ENCODE results near the gene UBA52. TPM values are rescaled to one million over a fixed set of nuclear protein-coding genes. Genes with fewer than 3 reads are reported as not detected.
"Not testable (repeated sequence)": the region's sequence is repeated elsewhere in the genome, so short reads cannot be mapped to it uniquely, and the experiment has no call there.

The UBA52 gene
- 1,475 and 1,684 TPM in 2 replicates for total RNA-seq (2014; rRNA removed; shearing (Covaris generic))
- polyA plus RNA-seq (2015; cell fraction: cytosol; rRNA removed), result 1,368 and 1,574 TPM in 2 replicates
- polyA plus RNA-seq (2015; cell fraction: nucleus; rRNA removed), result 561 and 611 TPM in 2 replicates

DNA sequence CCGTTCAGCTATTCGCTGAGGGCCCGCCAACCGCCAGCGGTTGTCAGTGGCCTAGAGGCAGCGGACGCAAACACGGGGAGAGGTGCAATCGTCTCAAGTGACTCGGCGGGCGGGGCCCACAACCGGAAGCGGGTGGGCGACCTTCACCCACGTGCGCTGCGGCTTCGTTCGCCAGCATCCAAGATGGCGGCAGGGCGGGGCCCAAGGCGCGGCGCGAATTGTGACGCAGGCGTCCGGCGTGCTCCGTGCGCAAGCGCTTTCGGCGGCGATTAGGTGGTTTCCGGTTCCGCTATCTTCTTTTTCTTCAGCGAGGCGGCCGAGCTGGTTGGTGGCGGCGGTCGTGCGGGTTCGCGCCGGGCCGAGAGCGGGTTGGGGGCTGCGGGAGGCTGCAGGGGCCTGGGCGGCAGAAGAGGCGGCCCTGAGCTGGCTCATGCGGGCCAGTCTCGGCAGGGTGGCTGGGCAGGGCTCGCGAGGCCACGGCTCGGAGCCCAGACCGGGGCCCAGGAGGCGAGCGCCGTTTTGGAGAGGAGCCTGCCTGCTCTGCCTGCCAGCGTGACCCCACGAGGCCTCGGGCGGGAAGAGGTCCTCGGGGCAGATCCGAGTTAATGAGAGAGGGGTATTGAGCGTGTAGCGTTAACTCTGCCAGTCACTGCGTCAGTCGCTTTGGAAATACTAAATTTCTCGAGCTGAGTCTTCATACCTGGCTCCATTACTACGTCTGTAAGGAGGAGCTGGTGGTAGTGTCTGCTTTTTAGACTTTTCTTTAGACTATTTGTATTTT is at the start of gene UBA52:
TSS of gene UBA52 (plus strand) at position 294 of the 781 bp plus-strand sequence. CDS start 1,444 bp downstream, outside the sequence.
- peak; percentile 97 for DNase-seq (ENCODE audit: low read depth)

DNA sequence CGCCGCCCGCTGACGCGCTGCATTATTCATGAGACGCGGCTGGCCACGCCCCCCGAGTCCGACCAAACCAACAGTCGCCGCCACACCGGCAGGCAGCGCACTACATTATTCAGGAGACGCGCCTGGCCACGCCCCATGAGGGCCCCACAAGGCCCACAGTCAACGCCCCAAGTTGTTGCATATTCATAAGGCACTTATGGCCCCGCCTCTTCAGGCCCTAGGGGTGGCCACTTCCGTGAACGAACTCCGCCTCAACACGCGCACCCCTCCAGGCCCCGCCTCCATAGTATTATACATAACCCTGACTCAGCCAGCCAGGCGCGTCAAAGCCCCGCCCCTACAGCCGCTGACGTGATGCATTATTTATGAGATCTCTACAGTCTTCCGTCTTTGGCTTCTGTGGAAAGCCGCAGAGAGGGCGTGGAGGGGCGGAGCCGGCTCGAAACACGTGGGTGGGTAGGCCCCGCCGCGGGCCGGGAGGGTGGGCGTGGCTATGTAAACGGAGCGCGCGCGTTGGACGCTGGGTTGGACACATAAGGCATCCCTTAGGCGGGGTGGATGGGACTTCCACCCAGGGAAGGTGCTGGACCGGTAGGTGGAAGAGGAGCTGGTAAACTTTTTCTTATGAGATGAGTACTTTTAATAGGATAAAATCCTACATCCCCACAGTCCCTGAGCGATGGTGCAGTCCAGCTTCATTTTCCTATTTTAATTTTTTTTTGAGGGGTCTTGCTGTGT is 49.4 kb upstream of the UBA52 start:
- peak; percentile 100 for DNase-seq (ENCODE audit: low read depth)

DNA sequence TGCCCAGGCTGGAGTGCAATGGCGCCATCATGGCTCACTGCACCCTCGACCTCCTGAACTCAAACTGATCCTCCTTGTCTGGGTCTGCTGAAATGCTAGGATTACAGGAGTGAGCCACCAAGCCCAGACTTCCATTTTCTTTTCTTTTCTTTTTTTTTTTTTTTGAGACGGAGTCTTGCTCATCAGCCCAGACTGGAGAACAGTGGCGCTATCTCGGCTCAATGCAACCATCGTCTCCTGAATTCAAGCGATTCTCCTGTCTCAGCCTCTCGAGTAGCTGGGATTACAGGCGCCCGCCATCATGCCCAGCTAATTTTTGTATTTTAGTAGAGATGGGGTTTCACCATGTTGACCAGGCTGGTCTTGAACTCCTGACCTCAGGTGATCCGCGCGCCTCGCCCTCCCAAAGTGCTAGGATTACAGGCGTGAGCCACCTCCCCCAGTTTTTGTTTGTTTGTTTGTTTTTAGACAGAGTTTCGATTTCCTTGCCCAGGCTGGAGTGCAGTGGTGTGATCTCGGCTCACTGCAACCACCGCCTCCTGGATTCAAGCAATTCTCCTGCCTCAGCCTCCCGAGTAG is 48.7 kb upstream of the UBA52 start:
- DNase-seq (ENCODE audit: low read depth), result not testable (repeated sequence)

DNA sequence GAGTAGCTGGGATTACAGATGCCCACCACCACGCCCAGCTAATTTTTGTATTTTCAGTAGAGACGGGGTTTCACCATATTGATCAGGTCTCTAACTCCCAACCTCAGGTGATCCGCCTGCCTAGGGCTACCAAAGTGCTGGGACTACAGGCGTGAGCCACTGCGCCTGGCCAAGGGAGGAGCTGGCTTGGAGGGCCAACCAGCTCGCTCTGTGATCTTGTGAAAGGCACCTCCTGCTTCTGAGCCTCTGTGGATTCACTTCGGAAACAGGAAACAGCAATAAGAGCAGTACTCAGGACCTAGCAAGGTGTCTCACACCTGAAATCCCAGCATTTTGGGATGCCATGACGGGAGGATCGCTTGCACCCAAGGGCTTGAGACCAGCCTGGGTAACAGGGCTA is 47.8 kb upstream of the UBA52 start:
- no peak for DNase-seq (ENCODE audit: low read depth)

DNA sequence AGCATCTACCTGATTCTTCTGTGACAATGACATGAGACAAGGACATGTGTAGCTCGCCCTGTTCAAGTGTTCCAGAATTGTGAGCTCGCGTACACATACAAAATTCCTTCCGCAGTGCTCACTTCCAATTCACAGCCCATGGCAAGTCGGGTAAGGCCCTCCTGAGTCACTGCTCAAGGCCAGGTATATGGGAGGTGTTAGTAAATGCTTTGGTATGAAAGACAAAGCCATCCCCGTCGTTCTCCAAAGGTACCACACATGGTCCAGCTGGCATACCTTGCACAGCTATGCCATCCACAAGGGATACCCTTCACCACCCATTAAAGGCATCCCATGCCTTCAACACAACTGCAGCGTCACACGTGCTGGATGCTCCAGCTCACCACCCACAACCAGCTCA is 45.3 kb upstream of the UBA52 start:
- no peak for DNase-seq (ENCODE audit: low read depth)

DNA sequence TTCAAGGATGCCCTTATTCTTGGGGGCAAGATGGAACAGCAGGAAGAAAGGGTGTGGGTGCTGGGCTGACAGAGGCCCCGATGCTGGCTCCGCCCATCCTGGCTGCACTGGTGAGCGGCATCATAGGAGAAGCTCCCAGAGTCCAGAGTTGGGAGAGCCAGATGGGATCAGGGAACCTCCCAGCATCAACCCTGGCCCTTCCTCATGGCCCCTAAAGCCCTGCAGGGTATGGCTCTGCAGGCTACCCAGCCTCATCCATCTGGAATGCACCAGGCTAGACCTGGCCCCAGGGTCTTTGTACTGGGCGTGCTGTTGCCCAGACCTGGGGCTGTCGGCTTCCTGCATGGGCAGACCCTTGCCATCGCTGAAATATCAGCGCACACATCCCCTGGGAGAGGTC is 41.9 kb upstream of the UBA52 start:
- DNase-seq (ENCODE audit: low read depth), result no peak

DNA sequence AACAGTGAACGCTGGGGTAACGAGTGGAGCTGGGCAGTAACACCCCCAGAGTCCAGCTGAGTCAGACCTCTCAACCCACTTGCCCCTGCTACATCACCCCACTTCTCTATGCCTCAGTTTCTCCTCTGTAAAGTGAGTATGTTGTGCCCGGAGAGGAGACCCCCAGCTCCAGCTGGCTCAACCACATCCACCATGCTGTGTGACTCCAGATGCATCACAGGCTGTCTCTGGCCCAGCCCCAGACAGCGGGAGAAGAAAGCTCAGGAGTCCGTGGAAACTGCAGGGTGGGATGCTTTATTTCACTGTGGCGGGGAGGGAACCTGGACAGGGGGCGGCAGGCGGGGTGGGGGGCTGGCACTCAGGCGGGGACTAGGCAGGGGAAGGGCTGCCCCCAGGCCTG is 40.2 kb upstream of the UBA52 start:
- no peak for DNase-seq (ENCODE audit: low read depth)

DNA sequence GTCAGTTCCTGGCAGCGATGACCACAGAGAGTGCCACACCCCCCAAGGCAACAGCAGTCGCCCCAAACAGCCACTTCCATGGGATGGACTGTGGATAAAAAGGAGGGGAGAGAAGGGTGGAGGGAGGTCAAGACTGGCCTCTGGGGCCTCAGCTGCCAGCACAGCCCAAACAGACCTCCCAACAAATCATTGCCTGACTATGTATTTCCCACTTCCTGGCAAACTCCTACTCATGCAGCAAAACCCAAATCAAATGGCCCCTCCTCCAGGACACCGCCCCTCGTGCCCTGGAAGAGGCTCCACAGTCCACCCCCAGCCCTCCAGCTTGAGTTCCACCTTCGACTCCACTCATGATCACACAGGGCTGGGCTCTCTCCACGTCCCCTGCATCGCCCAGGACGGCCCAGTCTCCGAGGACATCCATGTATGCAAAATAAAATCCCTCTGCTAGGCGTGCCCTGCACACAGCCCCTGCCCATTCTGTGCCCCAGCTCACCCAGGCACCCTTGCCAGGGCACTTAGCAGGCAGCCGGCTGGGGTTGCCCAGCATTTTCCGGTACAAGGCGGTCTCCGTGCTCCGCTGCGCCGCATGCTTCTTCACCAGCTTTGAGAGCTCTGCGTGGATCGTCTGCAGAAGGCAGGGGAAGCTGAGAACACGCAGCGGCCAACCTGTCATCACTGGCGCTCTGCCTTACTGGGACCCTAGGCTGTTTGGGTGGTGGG is 39.3 kb upstream of the UBA52 start:
- no peak for DNase-seq (ENCODE audit: low read depth)

DNA sequence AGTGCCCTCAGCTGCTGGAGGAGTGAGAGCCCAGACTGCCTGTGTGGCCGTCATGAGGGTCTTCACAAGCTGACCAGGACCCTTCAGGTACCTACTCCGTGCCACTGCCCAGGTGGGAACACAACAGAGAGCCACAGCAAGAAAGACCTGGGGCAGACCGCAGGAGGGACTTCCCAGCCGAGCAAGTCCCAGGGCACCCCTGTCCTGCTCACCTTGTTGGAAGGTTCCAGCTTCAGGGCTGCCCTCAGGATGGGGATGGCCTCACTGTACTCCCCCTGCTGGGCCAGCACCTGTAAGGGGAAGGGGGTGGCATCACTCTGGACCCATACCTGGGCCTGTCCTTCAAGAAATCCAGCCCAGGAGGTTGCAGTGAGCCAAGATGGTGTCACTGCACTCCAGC is 38.6 kb upstream of the UBA52 start:
- no peak for DNase-seq (ENCODE audit: low read depth)

DNA sequence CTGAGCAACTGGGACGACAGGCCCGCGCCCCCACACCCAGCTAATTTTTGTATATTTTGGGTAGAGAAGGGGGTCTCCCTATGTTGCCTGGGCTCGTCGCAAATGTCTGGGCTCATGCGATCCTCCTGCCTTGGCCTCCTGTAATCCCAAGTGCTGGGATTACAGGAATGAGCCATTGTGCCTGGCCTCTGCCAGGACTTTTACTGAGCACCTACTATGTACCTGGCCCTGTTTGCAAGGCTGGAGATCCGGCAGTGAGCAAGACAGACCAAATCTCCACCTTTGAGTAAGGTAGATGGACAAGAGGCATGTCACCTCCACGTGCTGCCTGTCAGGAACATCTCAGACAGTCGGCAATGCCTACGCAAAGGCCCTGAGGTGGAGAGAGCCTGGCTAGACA is 35.2 kb upstream of the UBA52 start:
- no peak for DNase-seq (ENCODE audit: low read depth)

DNA sequence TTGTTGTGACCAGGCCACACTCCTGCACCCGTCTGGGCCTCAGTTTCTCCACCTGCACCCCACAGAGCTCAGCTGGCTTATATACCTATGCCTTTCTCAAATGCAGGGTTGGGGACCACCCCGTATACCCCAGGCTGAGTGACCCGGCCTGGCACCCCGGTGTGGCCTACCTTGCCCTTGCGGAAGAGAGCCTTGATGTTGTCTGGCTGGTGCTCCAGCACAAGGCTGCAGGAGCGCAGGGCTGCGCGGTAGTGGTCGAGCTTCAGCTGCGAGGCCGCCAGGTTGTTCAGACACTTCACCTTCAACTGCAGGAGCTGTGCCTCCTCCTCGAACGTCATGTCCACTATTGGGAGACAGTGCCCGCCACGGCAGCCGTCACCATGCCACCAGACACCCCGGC is 34.2 kb upstream of the UBA52 start:
- no peak for DNase-seq (ENCODE audit: low read depth)

DNA sequence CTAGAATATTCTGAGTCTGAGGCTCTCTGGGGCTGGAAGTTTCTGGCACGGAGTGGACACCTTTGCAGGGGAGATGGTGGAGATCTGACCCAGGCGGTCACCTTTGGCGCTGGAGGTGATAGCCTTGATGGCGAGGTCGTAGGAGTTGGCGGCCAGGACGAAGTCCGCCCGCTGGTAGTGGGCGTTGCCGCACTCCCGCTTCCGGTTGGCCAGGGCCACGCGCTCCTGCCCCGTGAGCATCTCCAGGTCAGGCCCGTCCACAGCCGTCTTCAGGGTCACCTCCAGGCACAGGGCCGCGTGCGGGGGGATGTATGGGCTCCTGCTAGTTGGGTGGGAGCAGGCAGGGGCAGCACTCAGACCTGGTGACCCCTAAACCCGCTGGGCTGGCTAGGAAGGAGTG is 33.5 kb upstream of the UBA52 start:
- DNase-seq (ENCODE audit: low read depth), result no peak

DNA sequence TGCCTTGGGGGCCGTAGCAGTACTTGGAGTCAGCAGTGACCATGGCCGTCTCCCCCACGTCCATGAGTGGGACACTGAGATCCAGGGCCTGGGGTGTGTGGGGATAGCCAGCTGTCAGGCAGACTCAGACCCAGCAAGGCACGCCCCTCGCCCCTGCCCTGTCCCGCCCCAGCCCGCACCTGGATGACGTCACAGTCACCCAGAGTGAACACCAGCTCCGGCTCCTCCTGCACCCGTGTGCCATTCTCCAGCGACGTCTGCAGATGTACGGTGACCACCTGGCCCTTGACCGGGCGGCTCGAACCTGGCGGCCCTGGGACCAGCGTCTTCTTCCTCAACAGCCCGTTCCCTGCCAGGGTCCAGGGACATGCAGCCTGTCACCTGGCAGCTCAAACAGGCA is 32.3 kb upstream of the UBA52 start:
- DNase-seq (ENCODE audit: low read depth), result no peak

DNA sequence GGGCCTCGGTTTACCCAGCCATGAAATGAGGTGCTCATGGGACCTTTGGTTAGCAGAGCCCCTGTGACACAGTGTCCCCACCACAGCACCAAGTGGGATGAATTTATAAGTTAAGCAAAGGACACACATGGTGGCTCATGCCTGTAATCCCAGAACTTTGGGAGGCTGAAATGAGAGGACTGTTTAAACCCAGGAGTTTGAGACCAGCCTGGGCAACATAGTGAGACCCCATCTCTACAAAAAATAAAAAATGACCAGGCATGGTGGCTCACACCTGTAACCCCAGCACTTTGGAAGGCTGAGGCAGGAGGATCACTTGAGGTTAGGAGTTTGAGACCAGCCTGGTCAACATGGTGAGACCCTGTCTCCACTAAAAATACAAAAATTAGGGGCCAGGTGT is 31.5 kb upstream of the UBA52 start:
- not testable (repeated sequence) for DNase-seq (ENCODE audit: low read depth)

DNA sequence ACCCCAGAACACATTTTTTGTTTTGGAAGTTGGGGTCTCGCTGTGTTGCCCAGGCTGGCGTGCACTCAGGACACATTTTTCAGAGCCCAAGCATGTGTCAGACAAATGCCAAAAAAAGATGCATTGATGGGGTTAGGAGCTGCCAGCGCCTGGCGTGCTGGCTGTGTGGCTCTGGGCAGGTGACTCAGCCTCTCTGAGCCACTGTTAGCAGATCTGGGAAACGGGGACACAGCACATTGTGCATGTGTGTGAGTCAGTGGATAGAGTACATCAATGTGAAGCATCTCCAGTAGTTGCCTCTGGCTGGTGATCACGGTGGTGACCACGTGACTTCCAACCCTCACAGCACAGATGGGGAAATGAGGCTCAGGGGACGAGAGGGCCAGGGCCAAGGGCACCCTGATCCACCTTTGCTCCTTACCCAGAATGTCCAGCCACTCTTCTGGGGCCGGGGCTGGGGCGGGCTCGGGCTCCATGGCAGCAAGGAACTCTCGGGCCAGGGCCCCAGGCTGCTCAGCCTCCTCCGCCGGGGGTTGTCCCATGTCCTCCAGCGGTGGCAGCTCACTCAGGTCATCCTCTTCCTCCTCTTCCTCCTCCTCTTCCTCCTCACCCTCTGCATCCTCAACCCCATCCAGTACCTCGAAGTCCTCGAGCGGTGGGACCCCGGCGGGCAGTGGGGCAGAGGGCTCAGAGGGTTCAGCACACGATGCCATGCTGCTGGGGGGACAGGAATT is 30.2 kb upstream of the UBA52 start:
- no peak for DNase-seq (ENCODE audit: low read depth)

DNA sequence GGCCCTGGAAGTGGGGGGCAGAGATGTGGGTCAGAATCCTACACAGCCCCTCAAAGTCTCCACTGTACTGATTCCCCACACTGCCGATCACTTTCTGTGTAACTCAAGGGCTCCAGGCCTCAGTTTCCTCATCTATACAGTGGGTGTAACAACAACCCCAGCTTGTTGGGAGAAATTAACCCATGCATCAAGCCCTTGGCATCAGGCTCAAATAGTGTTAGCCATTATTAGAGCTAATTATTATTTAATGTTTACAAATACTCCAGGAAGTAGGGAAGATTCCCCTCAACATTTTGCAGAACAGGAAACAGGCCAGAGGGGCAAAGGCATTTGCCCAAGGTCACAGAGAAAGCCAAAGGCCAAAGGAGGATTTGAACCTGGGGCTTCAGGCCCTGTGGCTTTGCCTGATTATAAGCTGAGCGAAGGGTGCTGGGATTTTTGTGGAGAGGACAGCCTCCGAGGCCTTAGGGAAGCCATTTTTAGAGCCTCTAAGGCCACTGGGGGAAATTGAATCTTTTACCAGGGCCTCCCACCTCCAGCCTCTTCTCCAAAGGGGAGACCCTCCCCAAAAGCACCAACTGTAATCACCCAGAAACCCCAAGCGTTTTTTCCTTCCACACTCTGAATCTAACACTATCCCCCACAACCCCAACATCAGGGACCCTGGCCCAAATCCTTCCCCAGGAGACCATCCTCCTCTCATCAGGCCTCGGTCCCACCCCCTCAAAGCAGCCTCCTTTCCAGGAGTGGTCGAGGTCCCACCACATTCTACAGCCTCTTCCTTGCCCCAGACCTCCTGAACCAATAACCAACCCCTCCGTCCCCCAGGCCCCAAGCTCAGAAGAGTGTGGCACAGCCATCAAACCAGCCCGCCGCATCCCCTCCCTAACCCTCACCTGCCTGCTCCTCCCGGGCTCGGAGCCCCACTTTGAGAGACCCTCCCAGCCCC is 29.4 kb upstream of the UBA52 start:
- no peak for DNase-seq (ENCODE audit: low read depth)

DNA sequence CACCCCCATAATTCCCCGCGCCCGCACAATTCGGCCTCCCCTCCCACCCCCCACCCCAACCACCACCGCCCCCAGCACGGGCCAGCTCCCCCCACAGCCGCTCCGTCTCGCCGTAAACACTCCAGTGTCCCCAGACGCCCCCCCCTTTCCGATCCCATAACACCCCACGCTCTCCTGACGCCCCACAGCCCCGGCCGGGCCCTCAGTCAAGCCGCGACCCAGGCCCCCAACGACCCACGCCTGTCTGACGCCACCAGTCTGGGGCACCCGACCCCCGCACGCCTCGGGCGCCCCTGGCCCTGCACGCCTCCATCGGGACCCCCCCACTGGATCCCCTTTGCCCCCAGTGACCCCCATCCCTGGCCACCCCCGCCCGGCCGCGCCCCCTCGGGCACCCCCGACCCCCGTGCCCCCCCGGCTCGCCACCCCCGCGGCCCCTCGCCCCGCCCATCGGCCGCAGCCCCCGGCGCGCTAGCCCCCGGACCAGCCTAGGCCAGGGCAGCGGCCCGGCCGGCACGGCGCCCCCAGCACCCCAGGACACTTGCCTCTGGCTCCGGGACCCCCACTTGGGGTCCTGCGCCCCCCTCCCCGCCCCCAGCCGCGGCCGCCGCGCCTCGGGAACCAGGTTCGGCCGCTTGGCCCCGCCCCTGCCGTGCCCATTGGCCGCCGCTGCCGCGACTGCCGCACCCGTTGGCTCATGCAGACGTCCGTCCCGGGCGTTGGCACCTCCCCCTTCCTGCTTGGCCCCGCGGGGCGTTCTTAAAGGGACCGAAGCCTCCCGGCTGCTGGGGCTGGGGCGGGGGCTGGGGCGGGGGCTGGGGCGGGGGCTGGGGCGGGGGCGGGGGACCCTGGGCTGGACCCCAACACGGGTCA is 28.5 kb upstream of the UBA52 start, which contains the start of gene FKBP8:
TSS of gene FKBP8 (minus strand) at position 633 of the 873 bp plus-strand sequence. CDS start 1,603 bp downstream, outside the sequence.
- peak; percentile 71 for DNase-seq (ENCODE audit: low read depth)

DNA sequence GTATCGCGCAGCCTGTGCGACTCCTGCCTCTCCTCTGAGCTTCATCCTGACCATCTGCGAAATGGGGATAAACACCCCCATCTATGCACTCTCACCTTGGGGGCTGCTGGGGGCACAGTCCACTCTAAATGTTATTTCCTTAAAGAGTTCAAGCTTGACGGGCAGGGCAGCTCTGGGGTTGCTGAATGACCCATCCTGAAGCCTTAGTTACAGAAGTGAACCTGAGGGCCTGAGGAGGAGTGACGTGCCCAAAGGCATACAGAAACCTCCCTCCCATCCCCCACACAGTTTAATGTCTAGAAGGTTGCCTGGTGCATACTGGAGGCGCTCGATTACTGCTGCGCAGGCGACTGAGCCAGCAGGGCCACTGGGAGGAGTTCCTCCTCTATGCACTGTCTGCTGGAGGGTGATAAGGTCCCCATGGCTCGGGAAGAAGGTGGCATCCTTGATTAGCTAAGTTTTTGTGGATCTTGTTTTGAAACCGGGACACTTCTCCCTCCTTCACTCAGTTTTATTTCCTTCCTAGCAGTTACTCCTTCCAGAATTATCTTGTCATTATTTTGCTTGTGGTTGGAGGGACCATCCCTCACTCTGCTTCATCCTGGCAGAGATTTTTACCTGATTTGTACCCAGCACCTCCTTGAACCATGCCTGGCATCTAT is 27.7 kb upstream of the UBA52 start:
- DNase-seq (ENCODE audit: low read depth), result peak; percentile 74
